ENCODE results near the gene LTF.
"Not testable (repeated sequence)": the region's sequence is repeated elsewhere in the genome, so short reads cannot be mapped to it uniquely, and the experiment has no call there.

LTF gene

GRCh38 chr3:46409739-46410489 lies 54.8 kb downstream of the LTF start:
- no peak for FAIRE-seq

GRCh38 chr3:46408853-46409252 lies 55.9 kb downstream of the LTF start:
- FAIRE-seq: no peak

- no peak for FAIRE-seq
Observed at GRCh38 chr3:46407970-46408369, 56.7 kb downstream of the LTF start.

GRCh38 chr3:46406788-46407611 lies 57.7 kb downstream of the LTF start, which contains the start of the genes CCR5AS and CCRL2:
TSS of gene CCR5AS (minus strand) at chr3:46407066.
TSS of gene CCRL2 (plus strand) at chr3:46407259. CDS start at chr3:46408080, 821 bp downstream.
- no peak for FAIRE-seq

GRCh38 chr3:46406443-46406787 lies 58.3 kb downstream of the LTF start:
- no peak for FAIRE-seq

- FAIRE-seq: no peak
Observed at GRCh38 chr3:46405301-46406019, 59.2 kb downstream of the LTF start.

GRCh38 chr3:46402902-46403301 lies 61.8 kb downstream of the LTF start:
- not testable (repeated sequence) for FAIRE-seq

GRCh38 chr3:46401579-46401978 lies 63.1 kb downstream of the LTF start:
- FAIRE-seq: no peak

- no peak for FAIRE-seq
Observed at GRCh38 chr3:46400846-46401245, 63.9 kb downstream of the LTF start.

GRCh38 chr3:46400000-46400734 lies 64.5 kb downstream of the LTF start:
- FAIRE-seq: no peak

- FAIRE-seq: no peak
Observed at GRCh38 chr3:46399557-46399956, 65.1 kb downstream of the LTF start.

GRCh38 chr3:46399098-46399497 lies 65.6 kb downstream of the LTF start:
- FAIRE-seq: no peak

- FAIRE-seq: no peak
Observed at GRCh38 chr3:46398186-46398955, 66.3 kb downstream of the LTF start.

- no peak for FAIRE-seq
Observed at GRCh38 chr3:46397111-46397510, 67.6 kb downstream of the LTF start.

- no peak for FAIRE-seq
Observed at GRCh38 chr3:46395766-46396530, 68.8 kb downstream of the LTF start.

GRCh38 chr3:46395210-46395661 lies 69.5 kb downstream of the LTF start:
- FAIRE-seq: no peak

- no peak for FAIRE-seq
Observed at GRCh38 chr3:46393554-46394434, 70.9 kb downstream of the LTF start.

- no peak for FAIRE-seq
Observed at GRCh38 chr3:46393011-46393410, 71.7 kb downstream of the LTF start.

- not testable (repeated sequence) for FAIRE-seq
Observed at GRCh38 chr3:46391526-46391925, 73.2 kb downstream of the LTF start.

GRCh38 chr3:46389306-46389705 lies 75.4 kb downstream of the LTF start:
- FAIRE-seq: no peak
